22Rv1 (cell line): ENCODE results near the gene HTRA1.

Experiments
- ZFX ChIP-seq: fragments of 450-650 bp; IDR thresholded peaks from 2 replicates; pipeline ENCODE4 v1.6.1; 2017; ENCODE audit warnings: antibody characterized with exemption, borderline replicate concordance
- TF ChIP-seq, protein P1 (sequence below): fragments of 450-650 bp; IDR thresholded peaks from 2 replicates; pipeline ENCODE4 v1.5.1; 2017; ENCODE audit warnings: mild to moderate bottlenecking

DNA sequence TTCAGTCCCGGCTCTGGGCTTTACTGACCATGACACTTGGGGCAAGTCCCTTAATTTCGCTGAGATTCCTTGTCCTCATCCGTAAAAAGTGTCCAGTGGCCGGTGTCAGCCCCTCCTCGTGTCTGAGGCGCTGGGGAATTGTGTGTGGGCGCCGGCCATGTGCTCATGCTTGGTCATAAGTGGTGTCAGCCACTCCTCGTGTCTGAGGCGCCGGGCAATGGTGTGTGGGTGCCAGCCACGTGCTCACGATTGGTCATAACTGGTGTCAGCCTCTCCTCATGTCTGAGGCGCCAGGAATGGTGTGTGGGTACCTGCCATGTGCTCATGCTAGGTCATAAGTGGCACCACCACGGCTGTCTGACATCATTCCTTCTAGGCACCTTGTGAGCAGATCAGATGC lies 58.5 kb downstream of the HTRA1 start:
- TF ChIP-seq, protein P1, sequence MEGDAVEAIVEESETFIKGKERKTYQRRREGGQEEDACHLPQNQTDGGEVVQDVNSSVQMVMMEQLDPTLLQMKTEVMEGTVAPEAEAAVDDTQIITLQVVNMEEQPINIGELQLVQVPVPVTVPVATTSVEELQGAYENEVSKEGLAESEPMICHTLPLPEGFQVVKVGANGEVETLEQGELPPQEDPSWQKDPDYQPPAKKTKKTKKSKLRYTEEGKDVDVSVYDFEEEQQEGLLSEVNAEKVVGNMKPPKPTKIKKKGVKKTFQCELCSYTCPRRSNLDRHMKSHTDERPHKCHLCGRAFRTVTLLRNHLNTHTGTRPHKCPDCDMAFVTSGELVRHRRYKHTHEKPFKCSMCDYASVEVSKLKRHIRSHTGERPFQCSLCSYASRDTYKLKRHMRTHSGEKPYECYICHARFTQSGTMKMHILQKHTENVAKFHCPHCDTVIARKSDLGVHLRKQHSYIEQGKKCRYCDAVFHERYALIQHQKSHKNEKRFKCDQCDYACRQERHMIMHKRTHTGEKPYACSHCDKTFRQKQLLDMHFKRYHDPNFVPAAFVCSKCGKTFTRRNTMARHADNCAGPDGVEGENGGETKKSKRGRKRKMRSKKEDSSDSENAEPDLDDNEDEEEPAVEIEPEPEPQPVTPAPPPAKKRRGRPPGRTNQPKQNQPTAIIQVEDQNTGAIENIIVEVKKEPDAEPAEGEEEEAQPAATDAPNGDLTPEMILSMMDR = no peak
- no peak for TF ChIP-seq ZFX
